HG03520 (cell line): ENCODE measurements around the gene SH2D7.
A peak's percentile ranks its signal among the peaks of the same experiment; 100 is the strongest.

ENCODE experiments used
- ATAC-seq: cut with Tn5 transposase; IDR thresholded peaks from one replicate; pipeline ENCODE4 v1.9.1; 2021; ENCODE audit warnings: mild to moderate bottlenecking, moderate library complexity; ENCODE audit not compliant: unreplicated experiment

Gene SH2D7

DNA sequence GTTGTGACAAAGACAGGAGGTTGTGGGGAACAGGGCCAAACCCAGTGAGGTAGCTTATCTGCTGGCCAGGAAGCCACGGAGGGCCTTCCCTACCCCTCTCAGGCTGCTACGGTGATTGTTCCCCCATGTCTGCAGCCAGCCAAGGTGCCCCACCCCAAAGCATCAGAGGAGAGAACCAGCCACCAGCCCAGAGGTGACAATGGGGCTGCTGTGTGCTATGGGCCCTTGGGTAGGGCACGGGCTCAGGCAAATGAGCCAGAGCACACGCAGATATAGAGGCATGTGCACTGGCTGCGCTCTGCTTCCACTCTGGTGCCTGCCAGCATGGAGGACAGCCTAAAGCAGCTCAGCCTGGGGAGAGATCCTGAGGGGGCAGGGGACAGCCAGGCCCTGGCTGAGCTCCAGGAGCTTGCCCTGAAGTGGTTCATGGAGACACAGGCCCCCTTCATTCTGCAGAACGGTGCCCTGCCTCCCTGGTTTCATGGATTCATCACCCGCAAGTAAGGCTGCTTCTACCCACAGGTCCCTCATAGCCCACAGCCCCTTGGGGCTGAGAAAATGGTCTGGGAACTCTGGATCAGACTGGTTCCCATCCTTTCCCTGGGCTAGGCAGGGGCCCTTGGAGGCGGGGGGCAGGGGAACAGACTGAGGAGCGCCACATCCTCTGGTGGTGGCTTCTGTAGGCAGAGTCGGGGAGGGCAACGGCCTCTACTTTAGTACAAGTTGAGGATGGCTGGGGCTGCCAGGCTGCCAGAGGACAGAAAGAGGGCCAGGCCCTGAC lies at the start of gene SH2D7:
Gene SH2D7, plus strand, starts transcription at position 301 of the 781 bp plus-strand sequence. Its CDS starts 24 bp downstream, at position 325.
- ATAC-seq, result no peak

DNA sequence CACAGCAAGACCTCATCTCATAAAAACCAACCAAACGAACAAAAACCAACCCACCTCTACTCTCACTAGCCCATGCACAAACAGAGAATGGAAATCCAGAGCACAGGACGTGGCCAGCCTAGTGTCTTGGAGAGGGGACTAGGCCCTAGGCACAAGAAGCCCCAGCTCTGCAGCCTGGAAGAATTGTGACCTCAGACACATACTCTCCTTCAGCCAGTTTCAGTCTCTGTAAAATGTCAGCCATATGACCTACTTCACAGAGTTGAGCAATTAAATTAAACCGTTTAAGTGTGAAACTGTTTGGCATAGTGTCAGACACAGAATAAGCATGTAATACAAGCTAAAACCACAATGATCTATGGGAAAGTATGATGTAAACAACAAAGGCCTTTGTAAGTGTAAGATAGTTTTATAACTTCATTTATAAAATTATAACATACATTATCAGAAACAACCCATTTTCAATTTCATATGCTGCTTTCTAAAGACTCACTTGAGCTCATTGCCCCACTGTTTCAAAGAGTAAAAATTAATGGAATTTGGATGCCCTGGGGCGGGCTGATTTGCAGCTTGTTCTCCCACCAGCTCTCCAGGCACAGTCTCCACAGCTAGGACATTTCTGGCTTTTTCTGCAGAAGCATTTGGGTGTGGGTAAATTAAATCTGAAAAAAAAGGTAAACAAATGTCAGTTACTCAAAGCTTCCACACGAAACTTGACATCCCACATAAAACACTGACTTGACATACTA lies 47.8 kb upstream of the SH2D7 start:
- no peak for ATAC-seq

DNA sequence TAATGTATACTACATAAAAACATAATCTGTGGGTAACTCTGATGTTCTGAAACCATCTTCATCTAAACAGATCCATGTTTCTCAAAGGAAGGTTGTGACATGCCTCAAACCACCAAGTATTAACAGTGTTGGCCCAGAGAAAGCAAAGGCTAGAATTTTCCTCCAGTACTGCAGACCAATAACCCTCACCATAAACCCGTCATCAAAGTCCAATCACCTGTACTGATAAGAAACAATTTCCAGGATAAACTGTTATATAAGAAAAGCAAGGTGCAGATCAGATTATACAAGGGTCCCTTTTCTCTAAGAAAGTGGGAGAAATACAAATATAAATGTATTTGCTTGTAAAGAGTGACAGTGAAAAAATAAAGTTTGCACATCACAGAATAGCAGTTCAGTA lies 47.2 kb upstream of the SH2D7 start:
- no peak for ATAC-seq

DNA sequence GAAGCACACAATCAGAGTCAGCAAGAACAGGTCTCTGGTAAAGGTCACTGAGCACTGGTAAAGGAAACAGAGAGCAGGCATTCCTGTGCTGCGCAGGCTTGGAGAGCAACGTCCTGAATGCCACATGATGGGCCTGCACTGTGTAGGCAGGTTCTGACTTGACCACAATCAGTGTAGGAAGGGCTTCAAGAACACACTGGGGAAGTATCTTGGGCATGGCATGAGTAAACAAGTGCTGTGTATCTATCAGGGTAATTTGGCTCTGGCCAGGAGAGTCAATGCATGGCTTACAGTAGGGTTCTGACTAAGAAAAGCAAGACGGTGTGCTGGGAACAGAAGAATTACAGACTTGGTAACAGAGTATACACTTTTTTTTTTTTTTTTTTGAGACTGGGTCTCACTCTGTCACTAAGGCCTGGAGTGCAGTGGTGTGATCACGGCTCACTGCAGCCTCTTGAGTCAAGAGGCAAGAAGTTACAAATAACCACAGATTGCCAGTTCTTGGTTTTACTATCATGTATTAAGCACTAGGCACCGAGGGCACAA lies 45.5 kb upstream of the SH2D7 start:
- no peak for ATAC-seq

DNA sequence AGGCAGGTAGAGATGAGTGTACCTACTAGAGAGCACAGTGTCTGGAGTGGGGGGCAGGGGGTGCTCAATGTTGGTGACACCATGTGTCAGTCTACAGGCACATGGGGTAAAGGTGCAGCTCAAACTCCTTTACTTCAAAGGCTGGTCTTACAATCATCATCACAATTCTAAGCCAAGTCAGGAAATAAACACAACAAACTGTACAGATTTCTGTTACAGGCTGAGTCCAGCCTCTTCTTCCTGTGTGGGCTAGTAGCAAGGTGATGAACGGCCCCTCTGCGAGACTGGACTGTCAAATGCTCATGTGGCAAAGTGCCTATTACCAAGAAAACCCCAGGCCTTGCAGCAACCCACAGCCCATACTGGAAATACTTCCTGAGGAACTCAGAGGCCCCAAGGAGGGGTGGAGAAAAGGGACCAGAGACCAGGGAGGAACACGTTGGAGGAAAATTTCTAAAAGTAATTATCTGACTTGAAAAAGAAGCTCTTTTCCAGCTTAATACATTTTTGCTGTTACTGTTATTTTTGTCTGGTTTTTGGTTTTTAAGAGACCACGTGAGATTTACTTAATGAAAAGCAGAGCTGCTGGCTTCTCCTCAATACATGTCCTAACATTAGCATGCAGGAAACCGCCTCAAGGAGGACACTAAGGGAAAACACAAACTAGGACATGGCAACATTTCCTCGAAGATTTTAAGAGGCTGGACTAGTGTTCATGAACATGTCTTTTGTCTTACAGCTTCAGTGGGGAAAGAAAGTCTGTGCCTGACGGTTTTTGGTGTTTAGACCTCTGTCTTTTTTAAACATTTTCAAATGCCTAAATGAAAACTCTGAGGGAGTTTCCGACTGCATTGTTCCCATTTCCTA lies 44.4 kb upstream of the SH2D7 start:
- ATAC-seq, result no peak

DNA sequence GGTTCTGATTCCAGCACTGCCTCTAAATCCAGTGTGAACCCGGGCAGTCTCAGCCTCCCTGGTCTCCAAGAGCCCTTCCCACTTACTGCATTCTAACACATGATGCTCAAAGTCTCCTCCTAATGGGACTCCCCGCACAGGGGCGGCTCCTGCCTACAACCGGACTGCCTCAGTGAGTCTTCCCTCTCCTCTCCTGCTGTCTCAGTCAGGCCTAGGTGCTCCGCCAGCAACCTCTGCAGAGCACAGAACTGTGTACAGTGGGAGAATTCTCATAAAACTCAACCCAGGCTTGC lies 43.8 kb upstream of the SH2D7 start:
- no peak for ATAC-seq

GRCh38 chr15:78049691-78050440 lies 42.5 kb upstream of the SH2D7 start:
- ATAC-seq, result peak; percentile 72

- ATAC-seq, result peak; percentile 12
Observed at GRCh38 chr15:78050441-78050809, 41.9 kb upstream of the SH2D7 start.

DNA sequence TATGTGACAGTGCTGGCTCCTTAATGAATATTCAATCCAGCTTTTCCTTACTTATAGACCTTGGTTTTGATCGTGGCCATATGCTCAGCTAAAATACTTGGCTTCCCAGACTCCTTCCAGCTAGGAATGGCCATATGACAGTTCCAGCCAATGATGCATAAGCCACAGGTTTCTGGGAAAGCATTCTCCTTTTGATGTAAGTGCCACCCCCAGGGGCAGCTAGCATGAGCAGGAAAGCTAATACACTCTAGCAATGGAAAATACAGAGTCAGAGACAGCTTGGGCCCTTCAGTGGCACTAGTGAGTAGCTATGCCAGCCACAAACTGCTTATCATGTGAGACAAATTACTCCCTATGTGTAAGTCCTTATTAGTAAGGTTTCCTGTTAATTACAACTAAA lies 41.5 kb upstream of the SH2D7 start:
- ATAC-seq, result no peak

- ATAC-seq, result no peak
Observed at GRCh38 chr15:78051596-78051995, 40.8 kb upstream of the SH2D7 start.

DNA sequence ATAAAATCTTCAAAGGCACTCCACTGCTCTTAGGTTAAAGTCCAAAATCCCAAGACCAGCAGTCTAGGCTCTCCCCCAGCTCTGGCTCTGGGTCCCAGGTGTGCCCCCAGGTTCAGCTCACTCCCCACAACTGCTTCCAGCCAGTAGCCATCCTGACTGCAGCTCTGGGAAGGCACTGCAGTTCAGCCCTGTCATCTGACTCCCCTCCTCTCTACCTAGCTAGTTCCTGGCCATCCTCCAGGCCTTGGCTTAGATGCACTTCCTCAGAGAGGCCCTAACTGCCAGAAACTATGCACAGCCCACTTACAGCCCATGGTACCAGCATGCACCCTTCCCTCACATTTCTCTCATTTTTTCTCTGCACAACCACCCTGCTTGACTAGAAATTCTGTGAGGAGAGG lies 40.4 kb upstream of the SH2D7 start:
- ATAC-seq, result no peak

DNA sequence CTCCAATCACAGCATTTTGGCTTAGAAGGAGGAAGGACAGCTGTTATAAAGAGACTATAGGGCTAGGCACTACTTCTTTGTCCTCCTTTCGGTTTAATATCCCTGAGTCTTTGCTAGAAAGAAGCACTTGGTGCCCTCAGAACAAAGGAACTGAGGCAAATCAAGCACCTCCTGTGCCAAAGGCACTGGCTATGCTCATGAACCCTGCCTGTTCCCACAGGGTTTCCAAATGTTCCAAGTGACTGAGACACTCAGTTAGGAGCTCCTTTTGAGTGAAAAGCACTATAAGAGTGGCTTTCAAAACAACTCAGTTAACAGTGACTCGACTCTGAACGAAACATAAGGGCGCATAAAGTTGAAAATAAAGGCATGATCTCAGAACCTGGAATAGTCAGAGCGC lies 39.8 kb upstream of the SH2D7 start:
- ATAC-seq, result no peak

- ATAC-seq, result no peak
Observed at GRCh38 chr15:78054518-78054917, 37.8 kb upstream of the SH2D7 start.

DNA sequence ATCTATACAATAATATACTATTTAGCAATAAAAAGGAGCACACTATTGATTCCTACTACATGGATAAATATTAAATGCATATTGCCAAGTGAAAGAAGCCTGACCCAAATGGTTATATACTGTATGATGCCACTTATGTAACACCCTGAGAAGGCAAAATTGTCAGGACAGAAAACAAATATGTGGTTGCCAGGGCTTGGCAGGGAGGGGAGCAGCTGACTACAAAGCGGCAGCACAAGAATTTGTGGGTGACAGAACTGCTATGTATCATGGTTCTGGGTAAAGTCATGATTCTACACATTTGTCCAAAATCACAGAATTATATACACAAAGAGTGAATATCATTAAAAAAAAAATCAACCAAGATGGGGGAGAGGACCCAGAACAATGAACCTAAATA lies 37.4 kb upstream of the SH2D7 start:
- no peak for ATAC-seq

DNA sequence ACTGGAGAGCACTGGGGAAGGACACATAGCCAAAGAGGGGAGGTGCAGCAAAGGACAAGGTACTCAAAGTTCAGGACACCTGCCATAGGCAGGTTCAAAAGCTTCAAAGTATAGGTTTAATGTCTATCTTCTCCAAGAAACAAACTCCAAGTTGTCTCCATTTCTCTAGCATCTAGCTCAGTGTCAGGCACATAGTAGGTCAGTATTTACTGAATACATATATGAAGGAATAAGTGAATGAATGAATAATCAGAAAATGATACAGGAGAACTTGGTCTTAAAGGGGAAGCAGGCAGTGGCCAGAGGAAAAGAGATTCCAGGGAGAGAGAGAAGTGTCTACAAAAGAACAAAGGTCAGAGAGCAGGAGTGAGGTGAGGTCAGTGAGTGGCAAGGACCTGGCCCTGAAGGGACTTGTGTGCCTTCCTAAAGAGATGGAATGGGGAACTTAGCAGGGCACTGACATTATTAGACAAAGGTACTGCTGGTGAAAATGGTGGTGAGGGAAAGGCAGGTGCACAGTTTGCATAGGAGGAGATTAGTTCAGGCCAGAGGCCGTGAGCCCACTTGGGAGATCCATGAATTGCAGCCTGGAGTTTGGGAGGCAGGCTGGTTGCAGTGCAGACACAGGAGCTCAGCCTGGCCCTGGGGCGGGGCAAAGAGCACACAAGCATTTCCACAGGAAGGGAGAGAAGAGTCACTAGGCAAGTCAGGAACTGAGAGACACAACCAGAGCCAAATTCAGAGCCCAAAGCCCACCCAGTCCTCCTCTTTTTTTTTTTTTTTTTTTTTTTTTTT lies 36.2 kb upstream of the SH2D7 start:
- ATAC-seq, result no peak

DNA sequence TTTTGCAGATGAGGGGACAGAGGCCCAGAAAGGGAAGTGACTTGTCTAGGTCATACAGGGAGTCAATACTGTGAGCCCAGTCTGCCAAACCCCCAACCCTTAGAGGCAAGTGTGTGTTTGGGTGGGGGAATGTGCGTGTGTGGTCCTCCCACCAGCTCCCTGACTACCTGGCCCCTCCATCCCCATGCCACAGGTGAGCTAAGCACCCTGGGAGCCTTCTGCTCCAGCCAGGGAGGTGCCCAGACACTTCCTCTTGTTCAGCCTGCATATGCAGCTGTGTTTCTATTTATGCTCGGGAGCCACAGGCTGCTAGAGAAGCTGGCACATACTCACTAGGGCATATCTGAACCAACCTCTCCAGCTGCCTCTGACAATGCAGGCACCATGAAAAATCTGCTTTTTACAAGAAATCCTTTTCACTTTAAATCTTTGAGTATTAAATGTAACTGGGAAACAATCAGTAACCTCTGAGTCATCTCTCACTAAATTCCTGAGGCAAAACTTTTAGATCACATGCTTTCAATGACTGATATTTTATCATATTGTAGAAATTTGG lies 35.6 kb upstream of the SH2D7 start:
- ATAC-seq, result no peak

- no peak for ATAC-seq
Observed at GRCh38 chr15:78057803-78058202, 34.6 kb upstream of the SH2D7 start.

DNA sequence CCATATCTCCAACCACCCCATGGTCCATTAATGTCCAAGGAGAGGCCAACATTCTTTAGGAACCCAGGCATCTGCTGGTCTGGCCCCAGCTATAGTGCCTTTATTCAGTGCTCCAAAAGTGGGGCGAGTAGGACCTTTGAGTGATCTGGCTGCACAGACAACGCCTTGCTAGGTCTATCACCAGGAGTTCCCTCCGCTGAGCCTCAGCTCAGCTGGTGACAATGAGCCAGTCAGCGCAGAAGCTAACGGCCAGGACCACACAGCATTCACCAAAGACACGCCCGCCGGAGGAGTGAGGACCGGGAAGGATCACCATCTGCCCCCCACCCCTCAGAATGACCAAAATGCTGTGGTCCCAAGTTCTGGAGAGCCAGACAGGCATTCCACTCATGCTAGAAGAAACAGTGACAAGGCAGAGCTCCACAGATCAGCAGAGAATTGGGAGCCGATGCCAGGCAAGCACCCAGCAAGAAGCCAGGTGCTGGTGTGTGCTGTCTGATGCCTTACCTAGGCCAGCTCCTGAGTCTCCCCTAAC lies 33.9 kb upstream of the SH2D7 start:
- ATAC-seq, result no peak

DNA sequence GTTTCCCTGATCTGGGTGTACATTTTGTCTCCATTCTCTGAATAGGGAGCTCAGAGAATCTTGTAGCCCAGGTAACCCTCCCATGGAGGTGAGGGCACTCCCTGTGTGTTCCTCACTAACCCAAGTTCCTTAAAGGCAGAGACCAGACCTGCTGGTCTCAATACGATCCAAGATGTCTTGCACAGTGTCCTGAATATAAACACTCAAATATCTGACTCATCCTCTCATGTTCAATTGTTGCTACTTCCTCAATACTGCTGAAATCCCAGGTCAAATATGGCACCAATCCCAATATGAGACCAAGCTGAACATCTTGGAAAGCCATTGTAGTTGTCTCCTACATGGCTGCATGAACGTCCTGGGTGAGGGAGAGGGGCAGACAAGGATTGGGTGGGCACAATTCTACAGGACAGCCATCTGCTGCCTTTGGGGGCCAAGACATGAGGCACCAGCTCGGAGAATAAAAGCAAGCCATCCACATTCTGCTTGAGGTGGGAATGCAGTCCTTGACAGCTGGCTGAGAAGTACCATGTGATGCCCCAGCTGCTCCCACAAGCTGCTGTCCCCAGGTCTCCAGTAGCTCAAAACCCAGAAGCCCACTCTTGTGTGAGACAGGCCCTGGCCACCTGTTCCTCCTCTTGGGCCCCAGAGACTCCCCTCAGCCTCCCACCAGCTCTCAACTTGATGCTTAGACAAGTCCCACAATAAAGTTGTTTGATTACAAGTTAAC lies 33.1 kb upstream of the SH2D7 start:
- no peak for ATAC-seq
